GM18505 (cell line): ENCODE measurements around the gene GATA2.

ENCODE experiments used
- ATAC-seq: cut with Tn5 transposase; IDR thresholded peaks from one replicate; pipeline ENCODE4 v1.9.1; 2021; ENCODE audit not compliant: unreplicated experiment
- POLR2A ChIP-seq: IDR thresholded peaks from 4 replicates; pipeline ENCODE4 v1.6.1; 2011; ENCODE audit warnings: borderline replicate concordance; ENCODE audit not compliant: insufficient read depth, insufficient read length; ENCODE audit errors: extremely low read depth

Gene GATA2

DNA sequence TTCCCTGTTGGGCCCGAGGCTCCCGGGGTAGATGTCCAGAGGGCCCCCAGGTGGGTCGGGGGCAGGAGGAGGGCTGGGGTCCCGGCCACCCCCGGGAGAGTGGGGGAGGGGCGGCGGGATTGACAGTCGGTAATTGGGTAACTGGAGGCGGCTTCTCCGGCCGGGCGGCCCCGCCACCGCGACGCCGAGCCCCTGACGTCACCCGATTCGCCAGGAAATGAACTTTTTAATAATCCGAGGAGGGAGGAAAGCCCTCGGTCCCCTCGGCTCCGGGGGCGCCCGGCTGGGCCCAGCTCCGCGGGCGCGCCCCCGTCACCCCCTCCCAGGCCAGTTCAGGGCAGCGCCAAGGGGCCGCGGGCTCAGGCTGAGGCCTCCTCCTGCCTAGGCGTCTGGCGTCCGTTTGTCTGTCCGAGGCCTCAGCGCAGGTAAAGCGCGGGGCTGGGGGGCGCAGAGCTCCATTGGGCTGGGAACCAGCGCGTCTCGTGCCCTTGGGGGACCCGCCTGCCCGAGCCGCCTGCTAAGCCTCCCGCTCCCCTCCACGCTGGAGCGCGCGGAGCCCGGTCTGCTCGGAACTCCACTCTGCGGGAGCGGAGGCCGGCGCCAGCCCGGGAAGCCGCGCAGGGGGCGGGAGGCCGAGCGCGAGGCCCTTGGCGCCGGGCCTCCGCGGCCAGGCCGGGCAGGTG is 3.9 kb downstream of the GATA2 start:
- ATAC-seq = no peak
- TF ChIP-seq POLR2A = no peak

DNA sequence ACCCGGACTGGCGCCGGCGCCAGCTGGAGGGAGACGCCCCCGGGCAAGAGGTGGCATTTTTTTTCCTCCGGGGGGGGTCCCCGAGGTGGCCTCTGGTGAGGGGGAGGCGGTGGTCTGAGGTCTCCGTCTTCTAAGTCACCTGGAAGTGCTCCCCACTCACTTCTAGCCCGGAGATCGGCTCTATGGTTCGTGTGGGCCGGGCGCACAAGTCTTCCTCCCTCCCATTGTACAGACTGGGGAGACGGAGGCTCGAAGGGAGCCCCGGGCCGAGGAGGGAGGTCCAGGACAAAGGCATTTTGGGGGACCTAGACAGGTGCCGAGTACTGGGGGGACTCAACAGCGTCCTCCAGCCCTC is 4.4 kb downstream of the GATA2 start:
- no peak for ATAC-seq
- TF ChIP-seq POLR2A = no peak

DNA sequence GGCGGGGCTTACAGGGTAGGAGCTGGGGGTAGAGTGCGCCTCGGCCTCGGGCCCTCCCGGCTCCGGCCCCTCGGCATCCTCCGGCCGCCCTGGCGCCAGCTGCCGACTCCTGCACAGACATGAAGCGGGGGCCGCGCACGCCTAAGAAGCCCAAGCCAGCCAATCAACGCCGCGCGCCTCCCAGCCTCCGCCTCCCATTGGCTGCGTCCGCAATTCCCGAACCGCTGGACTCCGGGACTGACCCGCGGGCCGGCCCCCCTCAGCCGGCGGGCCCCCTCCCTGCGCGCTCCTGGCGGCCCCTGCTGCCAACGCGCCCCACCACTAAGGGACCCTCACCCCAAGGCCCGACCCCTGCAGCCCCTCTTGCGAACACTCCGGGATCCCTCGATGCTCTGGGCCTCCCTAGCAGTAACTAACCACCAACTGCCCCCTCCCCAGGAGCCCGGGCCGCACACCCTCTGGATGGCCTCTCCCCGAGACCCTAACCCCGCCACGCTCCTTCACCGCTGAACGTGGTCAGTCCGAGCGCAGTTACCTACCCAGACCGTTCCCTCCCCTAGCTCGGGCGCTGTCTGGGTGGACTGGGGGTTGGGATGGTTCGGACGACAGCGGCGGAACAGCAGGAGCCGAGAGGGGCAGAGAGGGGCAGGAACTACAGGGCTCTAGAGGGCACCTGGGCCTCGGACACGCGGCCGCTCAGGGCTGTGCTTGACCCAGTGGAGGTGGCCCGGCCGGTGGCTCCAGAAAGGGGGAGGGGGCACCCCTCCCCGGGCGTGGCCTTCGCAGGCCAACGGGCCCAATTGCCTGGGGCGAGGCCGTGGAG is 5.0 kb downstream of the GATA2 start:
- TF ChIP-seq POLR2A = no peak
- ATAC-seq = no peak

DNA sequence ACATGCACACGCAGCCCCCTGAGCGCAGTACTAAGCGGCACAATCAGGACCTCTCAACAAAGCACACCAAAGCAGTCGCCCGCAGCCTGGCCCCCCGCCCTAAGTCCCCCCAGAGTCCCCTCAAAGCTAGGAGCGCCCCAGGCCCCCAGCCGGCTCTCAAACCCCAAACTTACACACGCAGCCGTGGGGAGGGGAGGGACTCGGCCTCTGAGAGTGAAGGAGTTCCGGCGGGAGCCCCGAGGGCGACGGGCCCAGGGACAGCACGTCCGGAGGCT is 5.5 kb downstream of the GATA2 start:
- no peak for TF ChIP-seq POLR2A
- no peak for ATAC-seq

DNA sequence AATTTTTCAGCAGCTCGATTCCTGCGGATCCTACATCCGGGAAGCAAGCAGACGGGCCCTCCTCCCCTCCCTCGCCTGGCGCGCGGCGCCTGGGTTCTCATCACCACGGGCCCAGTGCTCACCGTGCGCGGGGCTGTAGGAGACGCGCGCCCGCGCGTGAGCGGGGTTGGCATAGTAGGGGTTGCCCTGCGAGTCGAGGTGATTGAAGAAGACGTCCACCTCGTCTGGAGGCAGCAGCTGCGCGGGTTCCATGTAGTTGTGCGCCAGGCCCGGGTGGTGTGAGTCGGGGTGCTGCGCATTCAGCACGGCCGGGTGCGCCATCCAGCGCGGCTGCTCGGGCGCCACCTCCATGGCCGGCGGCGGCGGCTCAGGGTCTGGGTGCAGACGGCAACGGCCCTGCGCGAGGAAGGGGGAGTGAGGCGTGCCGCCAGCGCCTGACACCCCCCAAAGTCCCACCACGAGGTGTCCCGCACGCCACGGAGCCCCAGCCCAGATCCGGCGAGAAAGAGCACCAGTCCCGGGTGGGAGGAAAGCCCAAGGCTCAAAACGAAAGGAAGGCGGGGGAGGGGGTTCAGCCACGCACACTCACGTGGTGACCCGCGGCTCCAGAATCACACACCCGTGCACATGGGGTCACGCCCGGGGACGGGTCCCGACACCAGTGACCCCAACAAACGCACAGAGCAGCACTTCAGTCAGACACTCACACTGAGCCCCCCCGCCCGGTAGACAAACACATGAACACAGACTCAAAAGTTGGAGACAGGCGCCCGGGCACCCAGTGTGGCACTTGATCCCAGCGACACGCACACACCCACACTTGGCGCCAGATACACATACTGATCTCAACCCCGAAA is 6.1 kb downstream of the GATA2 start:
- ATAC-seq = no peak

DNA sequence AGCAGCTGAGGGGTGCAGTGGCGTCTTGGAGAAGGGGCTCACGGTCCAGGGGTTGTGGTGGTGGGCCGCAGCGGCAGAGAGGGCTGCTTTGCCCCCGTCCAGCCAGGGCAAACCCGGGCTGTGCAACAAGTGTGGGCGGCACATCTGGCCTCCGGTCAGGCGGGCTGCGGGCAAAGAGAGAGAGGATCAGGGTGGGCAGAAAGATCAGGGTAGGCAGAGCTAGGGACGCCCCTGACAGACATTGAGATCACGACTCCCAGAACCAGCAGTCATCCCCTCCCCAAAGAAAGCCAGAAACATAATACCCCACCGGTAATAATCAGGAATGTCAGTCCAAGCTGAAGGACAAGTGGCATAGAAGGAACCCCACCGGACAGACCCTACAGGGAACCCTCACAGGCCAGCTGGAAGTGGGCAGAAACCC is 6.8 kb downstream of the GATA2 start:
- TF ChIP-seq POLR2A = no peak
- no peak for ATAC-seq

More for the DNA sequence above, 6.1 kb downstream of the GATA2 start:
- TF ChIP-seq POLR2A = no peak

DNA sequence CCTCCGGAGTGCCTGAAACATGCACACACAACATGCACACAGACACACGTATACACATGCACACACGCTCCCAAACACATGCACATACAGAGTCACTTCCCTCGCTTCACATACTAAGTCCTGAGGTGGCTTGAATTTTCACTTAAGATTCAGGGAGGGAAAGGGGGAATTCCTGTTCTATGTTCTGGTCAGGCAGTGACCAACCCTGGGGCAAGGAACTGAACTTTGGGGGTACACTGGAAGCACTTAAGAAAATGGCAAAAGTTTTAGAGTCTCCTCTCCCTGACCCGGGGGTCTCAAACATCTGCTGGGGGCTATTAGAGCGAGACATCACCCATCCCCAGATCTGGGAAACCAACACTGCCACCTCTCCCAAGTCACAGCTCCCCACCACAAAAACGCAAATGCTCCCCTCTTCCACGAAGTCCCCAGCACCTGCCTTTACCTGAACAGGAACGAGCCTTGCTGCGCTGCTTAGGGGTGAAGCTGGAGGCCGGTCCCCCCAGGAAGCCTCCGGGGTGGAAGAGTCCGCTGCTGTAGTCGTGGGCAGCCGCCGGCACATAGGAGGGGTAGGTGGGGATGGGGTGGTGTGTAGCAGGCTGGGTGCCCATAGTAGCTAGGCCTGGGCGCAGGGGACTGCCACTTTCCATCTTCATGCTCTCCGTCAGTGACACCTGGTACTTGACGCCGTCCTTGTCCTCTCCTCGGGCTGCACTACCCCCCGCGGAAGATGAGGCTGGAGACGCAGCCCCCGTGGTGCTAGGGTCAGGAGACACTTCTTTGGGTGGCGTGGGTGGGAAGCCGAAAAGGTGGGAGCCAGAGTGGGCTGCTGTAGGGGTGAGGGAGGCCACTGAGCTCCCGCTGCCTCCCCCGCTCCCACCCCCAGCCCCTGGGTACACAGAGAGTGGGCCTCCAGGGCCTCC is 7.5 kb downstream of the GATA2 start:
- no peak for ATAC-seq

DNA sequence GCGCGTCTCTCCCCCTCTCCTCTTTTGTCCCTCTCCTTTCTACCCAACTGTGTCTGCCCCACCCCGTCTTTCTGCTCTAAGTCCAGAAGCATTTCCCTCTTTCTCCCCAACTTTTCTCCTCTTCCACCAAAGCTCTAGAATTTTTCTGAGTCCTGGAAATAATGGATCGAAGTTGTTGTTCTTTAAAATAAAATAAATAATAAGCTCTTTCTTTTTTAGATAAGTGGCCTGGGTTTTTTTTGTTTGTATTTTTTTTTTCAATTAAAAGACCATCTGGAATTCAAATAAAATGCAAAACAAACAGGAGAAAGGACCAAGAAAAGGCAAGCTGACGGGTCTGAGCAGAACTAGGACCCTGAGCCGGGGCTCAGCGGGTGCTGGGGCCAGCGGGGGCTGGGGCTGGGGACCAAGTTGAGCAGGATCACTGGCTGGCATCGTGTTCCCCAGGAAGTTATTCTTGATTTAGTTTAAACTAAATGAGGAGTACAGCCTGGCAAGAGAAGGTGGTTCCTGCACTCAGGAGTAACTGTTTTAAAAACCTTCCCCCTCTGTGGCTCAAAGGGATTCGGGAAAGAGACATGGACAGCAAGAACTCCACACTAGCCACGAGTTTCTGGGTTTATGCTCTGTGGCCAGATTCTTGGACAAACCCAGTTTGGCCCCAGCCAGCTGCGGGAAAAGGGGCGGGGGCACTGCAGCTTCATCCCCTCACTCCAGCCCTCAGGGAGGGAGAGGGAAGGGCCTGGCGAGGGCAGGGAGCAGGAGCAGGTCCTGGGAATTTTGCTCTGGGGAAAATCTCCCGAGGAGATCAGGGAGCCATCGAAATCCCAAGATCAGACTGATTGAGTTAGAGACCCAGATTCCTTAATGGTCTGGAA is 8.4 kb downstream of the GATA2 start:
- ATAC-seq = no peak
- TF ChIP-seq POLR2A = no peak

More for the DNA sequence above, 7.5 kb downstream of the GATA2 start:
- TF ChIP-seq POLR2A = no peak

DNA sequence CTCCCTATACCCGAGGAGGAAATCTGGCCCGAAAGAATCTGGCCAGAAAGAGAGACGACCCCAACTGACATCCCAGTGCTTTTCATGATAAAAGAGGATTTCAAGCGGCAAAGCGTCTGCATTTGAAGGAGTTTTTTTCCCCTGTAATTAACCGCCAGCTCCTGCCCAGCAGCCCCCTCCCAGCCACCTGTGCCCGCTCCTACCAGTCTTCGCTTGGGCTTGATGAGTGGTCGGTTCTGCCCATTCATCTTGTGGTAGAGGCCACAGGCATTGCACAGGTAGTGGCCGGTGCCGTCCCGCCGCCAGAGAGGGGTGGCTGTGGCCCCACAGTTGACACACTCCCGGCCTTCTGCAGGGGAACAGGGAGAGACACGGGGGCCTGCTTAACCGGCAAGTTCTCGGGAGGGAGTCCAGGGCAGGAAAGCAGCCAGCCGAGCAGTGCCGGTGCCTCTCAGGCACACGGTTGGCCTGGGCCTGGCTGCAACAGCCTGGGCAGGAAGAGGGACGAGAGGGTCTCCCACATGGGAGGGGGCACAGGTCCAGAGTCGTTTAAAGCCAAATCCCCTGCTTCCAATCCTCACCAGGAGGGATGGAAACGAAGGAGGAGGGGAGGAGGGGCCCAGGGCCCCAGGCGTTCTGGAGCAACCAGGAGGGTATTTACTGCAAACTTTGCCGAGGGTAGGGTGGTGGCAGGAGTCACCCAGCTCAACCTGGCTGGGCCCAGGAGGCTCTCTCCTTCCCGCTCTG is 9.2 kb downstream of the GATA2 start:
- no peak for ATAC-seq
- no peak for TF ChIP-seq POLR2A

DNA sequence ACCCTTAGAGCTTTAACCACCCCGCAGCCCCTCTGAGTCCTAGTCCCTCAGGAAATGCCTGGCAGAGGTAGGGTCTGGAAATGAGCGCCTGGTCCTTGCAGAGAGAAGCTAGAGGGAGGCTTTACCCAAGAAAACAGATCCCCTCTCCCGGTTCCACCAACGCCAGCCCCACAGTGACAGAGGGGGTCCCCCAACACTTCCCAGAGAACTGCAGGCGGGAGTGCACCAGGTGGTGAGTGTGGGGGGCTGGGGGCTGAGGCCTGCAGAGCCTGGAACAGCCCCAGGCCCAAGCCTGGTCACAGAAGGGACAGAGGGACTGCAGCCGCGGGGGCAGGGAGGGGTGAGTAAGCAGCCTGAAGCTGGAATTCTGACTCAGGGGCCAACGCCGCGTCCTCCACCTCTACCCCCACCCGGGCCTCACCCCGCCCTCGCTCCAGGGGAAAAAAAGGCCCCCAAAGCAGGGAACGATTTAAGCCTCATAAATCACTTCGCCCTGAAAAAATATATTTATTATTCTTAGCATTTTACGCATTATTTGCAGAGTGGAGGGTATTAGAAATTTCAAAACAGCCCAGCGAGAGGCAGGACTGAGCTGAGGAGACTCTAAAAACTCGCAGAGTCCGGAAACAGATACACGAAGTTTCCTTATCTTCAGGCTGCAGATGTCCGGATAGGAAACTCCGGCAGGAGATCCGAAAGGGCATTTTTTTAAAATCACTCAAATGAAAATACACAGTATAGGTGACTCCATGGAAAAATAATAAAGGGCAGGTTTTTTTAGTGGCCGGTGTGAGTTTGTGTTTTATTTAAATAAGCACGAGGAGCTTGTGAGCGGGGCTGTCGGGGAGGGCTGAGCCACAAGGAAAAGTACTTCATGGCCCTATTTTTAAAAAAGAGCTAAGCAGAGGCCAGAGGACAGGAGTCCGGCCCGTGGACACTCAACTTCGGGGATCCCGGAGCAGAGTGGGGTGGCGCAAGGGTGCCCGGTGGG is 10.0 kb downstream of the GATA2 start:
- TF ChIP-seq POLR2A = no peak
- no peak for ATAC-seq
